ENCODE data around the gene SLC27A4.
A peak's percentile ranks its signal among the peaks of the same experiment; 100 is the strongest.

SLC27A4 gene

DNA sequence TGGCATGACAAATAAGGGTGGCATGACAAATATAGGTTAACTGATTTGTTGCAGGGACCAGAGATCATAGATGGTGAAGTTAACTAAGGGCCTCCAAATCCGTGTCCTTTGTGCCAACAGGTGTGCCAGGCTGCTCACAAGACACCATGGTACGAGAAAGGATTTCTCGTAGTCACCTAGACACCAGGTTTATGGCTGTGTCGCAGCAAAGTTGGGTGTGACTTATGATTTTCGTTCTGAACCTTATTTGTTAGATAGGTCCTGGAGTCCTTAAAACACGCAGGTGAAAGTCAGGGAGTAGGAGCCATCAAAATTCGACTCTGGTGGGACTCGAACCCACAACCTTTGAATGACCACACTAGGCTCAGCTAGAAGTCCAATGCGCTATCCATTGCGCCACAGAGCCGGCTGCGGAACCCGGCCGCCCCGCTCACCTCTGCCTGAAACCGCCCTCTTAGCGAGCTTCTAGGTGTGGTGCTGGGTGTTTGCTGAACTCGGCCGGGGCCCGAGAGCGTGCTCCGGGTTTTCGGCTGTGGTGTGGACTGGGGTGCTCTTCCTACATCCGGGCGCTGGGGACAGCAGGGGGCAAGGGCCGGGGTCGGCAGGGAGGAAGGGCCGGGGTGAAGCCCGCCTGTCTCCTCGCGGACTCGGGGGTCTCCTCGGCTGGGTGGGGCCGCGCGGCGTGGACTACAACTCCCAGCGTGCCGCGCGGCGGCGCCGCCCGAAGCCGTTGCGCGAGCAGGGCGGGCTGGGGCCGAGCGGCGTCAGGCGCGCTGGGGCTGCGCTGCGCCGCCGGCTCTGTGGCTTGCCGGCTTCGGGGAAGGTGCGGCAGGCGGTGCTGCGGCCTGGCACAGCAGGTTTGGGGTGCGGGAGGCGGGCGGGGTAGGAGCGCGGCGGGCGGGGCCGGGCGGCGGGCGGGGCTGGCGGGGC lies at the start of gene SLC27A4:
SLC27A4 (plus strand) TSS at position 767 of the 930 bp plus-strand sequence. CDS start 2,606 bp downstream, outside the sequence.
- Mint-ChIP-seq H3K4me3 (peak within 1 kb of the TSS; percentile 85), H3K27me3 (no peaks in the 10 kb centered on the region), H3K9me3 (no peaks in the 10 kb centered on the region), H3K27ac (peak within 1 kb of the TSS; percentile 91), H3K36me3 (ENCODE audit: low read depth) (peaks cover 40% of the 10 kb centered on the region), H3K4me1 (ENCODE audit: low read depth) (peaks cover 12% of the 10 kb centered on the region)
- DNase-seq = peak; percentile 86

- Mint-ChIP-seq H3K4me3 (no peak overlapping the region), H3K9me3 (no peaks in the 10 kb centered on the region), H3K27me3 (no peaks in the 10 kb centered on the region), H3K4me1 (ENCODE audit: low read depth) (peaks cover 2% of the 10 kb centered on the region), H3K36me3 (ENCODE audit: low read depth) (peaks cover 13% of the 10 kb centered on the region), H3K27ac (no peak overlapping the region)
- no peak for DNase-seq
Measured at GRCh38 chr9:128292009-128292408, 48.3 kb upstream of the SLC27A4 start.

DNA sequence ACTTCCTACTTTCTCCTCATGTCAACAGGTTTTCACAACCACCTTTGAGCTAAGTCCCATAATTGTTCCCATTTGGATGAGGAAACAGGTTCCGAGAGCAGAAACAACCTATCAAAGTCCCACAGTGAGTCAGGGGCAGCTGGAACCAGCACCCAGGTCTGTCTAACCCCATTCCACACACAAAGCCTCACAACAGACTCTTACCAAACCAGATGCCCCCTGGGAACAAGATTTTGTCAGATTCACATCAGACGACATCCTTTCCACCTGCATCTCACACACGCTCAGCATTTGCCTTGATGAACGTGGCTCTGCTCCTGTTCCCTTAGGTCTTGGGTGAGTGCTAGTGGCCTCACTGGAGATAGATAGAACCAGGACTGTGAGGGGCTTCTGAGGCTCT lies 47.2 kb upstream of the SLC27A4 start:
- Mint-ChIP-seq H3K27ac (no peak overlapping the region), H3K36me3 (ENCODE audit: low read depth) (peaks cover 9% of the 10 kb centered on the region), H3K27me3 (no peaks in the 10 kb centered on the region), H3K4me1 (ENCODE audit: low read depth) (peaks cover 2% of the 10 kb centered on the region), H3K4me3 (no peak overlapping the region), H3K9me3 (no peaks in the 10 kb centered on the region)
- no peak for DNase-seq

GRCh38 chr9:128294142-128294541 lies 46.2 kb upstream of the SLC27A4 start:
- no peak overlapping the region for H3K27ac Mint-ChIP-seq
- no peaks in the 10 kb centered on the region for H3K9me3 Mint-ChIP-seq
- peaks cover 2% of the 10 kb centered on the region for H3K4me1 Mint-ChIP-seq (ENCODE audit: low read depth)

DNA sequence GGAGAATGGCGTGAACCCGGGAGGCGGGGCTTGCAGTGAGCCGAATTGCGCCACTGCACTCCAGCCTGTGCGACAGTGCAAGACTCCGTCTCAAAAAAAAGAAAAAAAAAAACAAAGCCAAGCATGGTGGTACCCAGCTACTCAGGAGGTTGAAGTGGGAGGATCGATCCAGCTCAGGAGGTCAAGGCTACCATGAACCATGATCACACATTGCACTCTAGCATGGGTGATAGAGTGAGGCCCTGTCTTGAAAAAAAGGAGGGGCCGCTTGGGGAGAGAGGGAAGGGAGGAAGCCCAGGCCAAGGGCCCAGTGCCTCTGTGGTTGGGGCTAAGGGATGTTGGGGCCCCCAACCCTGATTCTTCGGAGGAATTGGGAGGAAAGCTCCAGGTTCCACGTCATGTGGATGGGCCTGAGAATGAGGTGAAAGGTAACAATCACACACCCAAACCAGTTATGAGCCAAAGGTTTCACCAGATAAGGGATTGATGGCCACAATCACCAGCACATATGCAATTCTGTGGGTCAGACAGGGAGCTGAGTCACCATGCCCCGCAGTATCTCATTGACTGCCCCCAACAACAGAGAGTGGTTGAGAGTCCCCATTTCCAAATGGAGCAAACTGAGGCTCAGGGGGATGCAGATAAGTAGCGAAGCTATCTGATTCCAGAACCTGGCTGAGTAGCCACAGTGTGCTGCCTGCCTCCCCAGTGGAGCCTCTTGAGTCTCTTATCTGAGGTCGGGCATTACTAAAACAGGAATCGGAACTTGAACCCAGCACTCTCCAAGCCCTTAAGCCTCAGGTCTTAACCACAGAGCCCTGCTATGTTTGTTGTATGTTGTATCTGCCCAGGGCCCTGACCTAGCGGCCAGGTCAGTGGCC lies 43.7 kb upstream of the SLC27A4 start:
- H3K27me3 Mint-ChIP-seq = no peaks in the 10 kb centered on the region
- no peak overlapping the region for H3K4me3 Mint-ChIP-seq
- no peak for DNase-seq
- no peaks in the 10 kb centered on the region for H3K36me3 Mint-ChIP-seq (ENCODE audit: low read depth)
- peaks cover 2% of the 10 kb centered on the region for H3K4me1 Mint-ChIP-seq (ENCODE audit: low read depth)
- H3K27ac Mint-ChIP-seq = no peak overlapping the region
- H3K9me3 Mint-ChIP-seq = no peaks in the 10 kb centered on the region

More at GRCh38 chr9:128294142-128294541, 46.2 kb upstream of the SLC27A4 start:
- Mint-ChIP-seq H3K36me3 (ENCODE audit: low read depth) (peaks cover under 1% of the 10 kb centered on the region), H3K27me3 (no peaks in the 10 kb centered on the region), H3K4me3 (no peak overlapping the region)
- no peak for DNase-seq

DNA sequence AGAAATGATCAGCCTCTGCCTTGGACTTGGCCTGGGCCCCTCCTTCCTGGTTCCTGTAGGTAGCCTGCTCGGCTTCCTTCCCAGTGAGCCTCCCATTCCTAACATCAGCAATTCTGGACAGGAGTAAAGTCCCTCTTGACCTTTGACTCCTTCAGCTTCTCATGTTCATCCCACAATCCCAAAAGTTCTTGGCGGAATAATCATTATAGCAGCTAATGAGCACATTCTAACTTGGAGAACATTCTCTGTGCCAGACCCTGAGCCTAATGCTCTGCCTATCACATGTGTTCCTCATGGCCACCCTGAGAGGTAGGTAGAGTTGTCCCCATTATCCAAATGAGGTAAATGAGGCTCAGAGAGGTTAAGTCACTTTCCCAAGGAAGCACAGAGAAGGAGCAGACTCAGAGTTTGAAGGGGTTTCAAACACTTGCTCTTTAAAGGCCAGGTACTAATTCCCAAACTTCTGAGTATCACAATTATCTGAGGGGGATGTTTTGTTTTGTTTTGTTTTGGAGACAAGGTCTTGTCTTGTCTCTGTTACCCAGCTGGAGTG lies 43.0 kb upstream of the SLC27A4 start:
- H3K27ac Mint-ChIP-seq = peak overlapping the region; percentile 3
- no peaks in the 10 kb centered on the region for H3K36me3 Mint-ChIP-seq (ENCODE audit: low read depth)

DNA sequence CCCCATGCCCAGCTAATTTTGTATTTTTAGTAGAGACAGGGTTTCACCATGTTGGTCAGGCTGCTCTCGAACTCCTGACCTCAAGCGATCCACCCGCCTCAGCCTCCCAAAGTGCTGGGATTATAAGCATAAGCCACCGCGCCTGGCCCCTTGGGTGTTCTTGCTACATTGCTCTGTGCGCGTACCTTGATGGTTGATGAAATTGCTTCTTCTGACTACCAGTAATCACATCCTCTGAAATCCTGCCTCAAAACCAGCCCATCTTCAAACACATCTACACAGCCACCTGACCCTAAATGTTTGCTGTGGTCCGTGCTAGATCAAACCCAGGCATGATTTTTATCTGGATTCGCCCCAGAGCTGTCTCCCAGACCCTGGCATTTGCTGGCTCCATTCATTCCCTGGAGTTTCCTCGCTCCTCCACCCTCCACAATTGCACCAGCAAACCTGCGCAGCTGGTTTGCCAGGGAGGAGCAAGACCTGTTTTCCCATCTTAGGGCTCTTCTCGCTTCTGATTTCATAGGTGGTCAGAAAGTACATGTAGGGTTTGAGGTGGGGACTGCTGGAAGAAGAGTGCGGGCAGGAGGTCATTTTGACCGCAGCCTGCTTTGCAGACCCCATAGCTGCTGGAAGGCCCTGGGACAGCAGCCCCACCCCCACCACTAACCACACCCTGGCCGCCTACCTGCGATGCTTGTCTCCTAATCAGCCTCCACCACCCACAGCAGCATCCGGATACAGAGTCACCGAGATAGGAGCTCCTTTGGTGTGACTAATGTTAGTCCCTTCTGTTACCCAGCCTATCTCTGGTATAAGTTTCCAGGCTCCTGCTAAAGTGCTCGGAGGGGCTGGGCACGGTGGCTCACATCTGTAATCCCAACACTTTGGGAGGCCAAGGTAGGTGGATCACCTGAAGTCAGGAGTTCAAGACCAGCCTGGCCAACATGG lies 41.5 kb upstream of the SLC27A4 start:
- no peaks in the 10 kb centered on the region for H3K27me3 Mint-ChIP-seq

More for the DNA sequence above, 43.0 kb upstream of the SLC27A4 start:
- H3K4me3 Mint-ChIP-seq = no peak overlapping the region
- H3K27me3 Mint-ChIP-seq = no peaks in the 10 kb centered on the region
- H3K4me1 Mint-ChIP-seq (ENCODE audit: low read depth) = peaks cover 2% of the 10 kb centered on the region
- no peak for DNase-seq
- H3K9me3 Mint-ChIP-seq = no peaks in the 10 kb centered on the region

GRCh38 chr9:128304136-128304970 lies 36.0 kb upstream of the SLC27A4 start:
- no peak overlapping the region for H3K27ac Mint-ChIP-seq
- no peak for DNase-seq
- no peaks in the 10 kb centered on the region for H3K27me3 Mint-ChIP-seq
- peaks cover 21% of the 10 kb centered on the region for H3K36me3 Mint-ChIP-seq (ENCODE audit: low read depth)
- peaks cover 1% of the 10 kb centered on the region for H3K4me1 Mint-ChIP-seq (ENCODE audit: low read depth)
- no peak overlapping the region for H3K4me3 Mint-ChIP-seq
- no peaks in the 10 kb centered on the region for H3K9me3 Mint-ChIP-seq

More for the DNA sequence above, 41.5 kb upstream of the SLC27A4 start:
- peak overlapping the region; percentile 19 for H3K27ac Mint-ChIP-seq
- peaks cover 2% of the 10 kb centered on the region for H3K4me1 Mint-ChIP-seq (ENCODE audit: low read depth)
- no peaks in the 10 kb centered on the region for H3K9me3 Mint-ChIP-seq
- no peak for DNase-seq
- no peaks in the 10 kb centered on the region for H3K36me3 Mint-ChIP-seq (ENCODE audit: low read depth)
- no peak overlapping the region for H3K4me3 Mint-ChIP-seq

DNA sequence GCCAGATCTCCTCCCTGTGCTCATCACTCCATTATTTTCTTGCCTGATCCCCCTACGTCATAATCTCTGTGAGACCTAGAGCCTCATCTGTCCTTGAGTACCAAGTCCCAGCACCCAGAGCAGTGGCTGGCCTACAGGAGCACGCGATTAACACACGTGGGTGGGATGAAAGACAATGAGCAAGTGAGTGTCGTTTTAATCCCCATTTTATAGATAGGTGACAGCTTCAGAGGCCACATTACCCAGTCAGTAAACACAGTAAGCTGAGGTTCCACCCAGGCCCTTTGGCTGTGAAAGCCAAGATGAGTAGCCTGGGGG lies 35.4 kb upstream of the SLC27A4 start:
- H3K4me1 Mint-ChIP-seq (ENCODE audit: low read depth) = peaks cover 1% of the 10 kb centered on the region
- peaks cover 27% of the 10 kb centered on the region for H3K36me3 Mint-ChIP-seq (ENCODE audit: low read depth)
- no peaks in the 10 kb centered on the region for H3K9me3 Mint-ChIP-seq
- H3K27ac Mint-ChIP-seq = no peak overlapping the region
- no peak overlapping the region for H3K4me3 Mint-ChIP-seq
- H3K27me3 Mint-ChIP-seq = no peaks in the 10 kb centered on the region
- no peak for DNase-seq

- DNase-seq = no peak
- Mint-ChIP-seq H3K27ac (peak overlapping the region; percentile 34), H3K9me3 (no peaks in the 10 kb centered on the region), H3K36me3 (ENCODE audit: low read depth) (peaks cover 61% of the 10 kb centered on the region), H3K4me3 (no peak overlapping the region), H3K27me3 (no peaks in the 10 kb centered on the region), H3K4me1 (ENCODE audit: low read depth) (peaks cover 1% of the 10 kb centered on the region)
Measured at GRCh38 chr9:128309551-128309950, 30.8 kb upstream of the SLC27A4 start.

DNA sequence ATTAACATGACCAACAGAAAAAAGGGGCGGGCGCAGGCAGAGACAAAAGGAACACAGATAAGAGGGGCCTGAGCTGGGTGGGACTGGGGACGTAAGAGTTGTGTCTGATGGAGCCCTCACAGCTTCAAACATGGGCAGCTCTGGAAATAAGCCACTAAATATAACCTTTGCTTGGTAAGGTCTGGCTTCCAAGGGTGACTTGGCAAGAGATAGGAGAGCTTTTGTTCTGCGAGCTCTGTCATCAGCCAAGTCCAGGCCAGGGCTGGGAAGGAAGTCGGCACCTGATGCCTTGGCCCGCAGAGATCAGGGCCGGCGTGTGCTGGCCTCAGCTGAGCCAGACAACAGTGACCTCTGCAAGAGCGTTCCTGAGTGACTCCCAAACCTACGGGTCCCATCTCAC lies 29.9 kb upstream of the SLC27A4 start:
- Mint-ChIP-seq H3K27ac (no peak overlapping the region), H3K4me1 (ENCODE audit: low read depth) (peaks cover 1% of the 10 kb centered on the region), H3K4me3 (no peak overlapping the region), H3K27me3 (no peaks in the 10 kb centered on the region), H3K9me3 (no peaks in the 10 kb centered on the region), H3K36me3 (ENCODE audit: low read depth) (peaks cover 70% of the 10 kb centered on the region)
- no peak for DNase-seq

GRCh38 chr9:128314697-128315096 lies 25.6 kb upstream of the SLC27A4 start:
- H3K4me3 Mint-ChIP-seq = no peak overlapping the region
- no peak for DNase-seq
- no peaks in the 10 kb centered on the region for H3K4me1 Mint-ChIP-seq (ENCODE audit: low read depth)
- H3K27ac Mint-ChIP-seq = no peak overlapping the region
- no peaks in the 10 kb centered on the region for H3K27me3 Mint-ChIP-seq
- peaks cover 80% of the 10 kb centered on the region for H3K36me3 Mint-ChIP-seq (ENCODE audit: low read depth)
- H3K9me3 Mint-ChIP-seq = no peaks in the 10 kb centered on the region

DNA sequence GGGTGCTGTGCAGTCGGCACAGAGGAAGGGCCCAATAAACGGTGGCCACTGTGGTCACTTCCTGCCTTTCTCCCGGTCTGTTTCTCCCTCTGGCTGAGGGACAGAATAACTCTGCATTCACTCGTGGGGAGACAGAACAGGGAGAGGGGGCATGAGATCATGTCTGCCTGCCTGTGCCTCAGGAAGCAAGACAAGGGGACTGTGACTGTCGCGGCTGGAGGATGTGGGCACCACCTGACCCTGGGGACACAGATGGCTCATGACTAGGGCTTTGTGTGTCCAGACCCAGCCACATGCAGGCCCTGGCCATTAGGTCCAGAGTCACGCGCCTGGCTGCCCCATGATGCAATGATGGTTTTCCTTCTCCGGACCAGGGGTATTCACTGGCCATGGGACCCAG lies 23.9 kb upstream of the SLC27A4 start:
- H3K9me3 Mint-ChIP-seq = no peaks in the 10 kb centered on the region
- no peak for DNase-seq
- H3K4me3 Mint-ChIP-seq = no peak overlapping the region
- peaks cover 5% of the 10 kb centered on the region for H3K4me1 Mint-ChIP-seq (ENCODE audit: low read depth)
- H3K27me3 Mint-ChIP-seq = no peaks in the 10 kb centered on the region
- H3K27ac Mint-ChIP-seq = no peak overlapping the region
- H3K36me3 Mint-ChIP-seq (ENCODE audit: low read depth) = peaks cover 74% of the 10 kb centered on the region
